Uterus (tissue), 4 donors: ENCODE data around the gene MUC20. TPM values are rescaled to one million over a fixed set of nuclear protein-coding genes. Genes with fewer than 3 reads are reported as not detected.
"Not testable (repeated sequence)": the region's sequence is repeated elsewhere in the genome, so short reads cannot be mapped to it uniquely, and the experiment has no call there.

Experiments used
- DNase-seq, 2 donors: peaks; one replicate each; pipeline ENCODE4 v3.0.0-alpha.2; 2019 to 2020
- H3K27ac ChIP-seq, 2 donors: fragments of 200-600 bp; sonication (generic); 1 replicate in 1 of 2; 2 replicates in 1 of 2; pipeline ENCODE4 v1.5.1; 2016 to 2018
- H3K27me3 ChIP-seq, 2 donors: fragments of 200-600 bp; sonication (generic); one replicate each; pipeline ENCODE4 v1.5.1; 2018 to 2019; ENCODE audit warnings: control low read depth in 1 of 2
- H3K36me3 ChIP-seq, 2 donors: fragments of 200-600 bp; sonication (generic); one replicate each; pipeline ENCODE4 v1.5.1; 2019; ENCODE audit warnings: control low read depth in 1 of 2
- H3K4me1 ChIP-seq, 2 donors: fragments of 200-600 bp; sonication (generic); one replicate each; pipeline ENCODE4 v1.5.1; 2018 to 2019; ENCODE audit warnings: control low read depth in 1 of 2
- H3K4me3 ChIP-seq, 2 donors: fragments of 200-600 bp; sonication (generic); 1 replicate in 1 of 2; 2 replicates in 1 of 2; pipeline ENCODE4 v1.5.1; 2018 to 2019; ENCODE audit warnings: mild to moderate bottlenecking in 1 of 2
- H3K9me3 ChIP-seq, 2 donors: fragments of 200-600 bp; sonication (generic); one replicate each; pipeline ENCODE4 v1.5.1; 2019; ENCODE audit warnings: control low read depth in 1 of 2
- CTCF ChIP-seq, 4 experiments: fragments of 200-600 bp in 2 of 4; fragments of 450-650 bp in 2 of 4; sonication (generic) in 2 of 4; IDR thresholded peaks; one replicate each; pipeline ENCODE4 v1.5.1; 2016 to 2019; ENCODE audit warnings: antibody characterized with exemption in 4 of 4, mild to moderate bottlenecking in 2 of 4, moderate library complexity in 1 of 4
- POLR2A ChIP-seq, 2 donors: fragments of 450-650 bp; IDR thresholded peaks; one replicate each; pipeline ENCODE4 v1.6.1; 2016; ENCODE audit warnings: antibody characterized with exemption in 2 of 2, mild to moderate bottlenecking in 1 of 2, moderate library complexity in 1 of 2
- intact Hi-C: fragments of 100-400 bp; cut with DNase I; formaldehyde crosslinking; loops from one replicate; pipeline ENCODE4 v1.15.1; 2023; ENCODE audit warnings: low total_unique reads
- microRNA counts, 2 donors: library from miRNA; unstranded; fragments of <30 nt; microRNA quantifications; one replicate each; lab custom pipeline; 2016 to 2017
- microRNA-seq: library from miRNA; unstranded; fragments of <30 nt; microRNA quantifications from one replicate; pipeline ENCODE4, GENCODE V29; 2016; ENCODE audit warnings: borderline microRNAs expressed, borderline replicate concordance
- small RNA-seq: library from RNA; depleted of rRNA; stranded (forward); fragments of <200 nt; gene quantifications from one replicate; pipeline ENCODE3, GENCODE V24; 2016
- total RNA-seq, 4 donors: library from RNA; depleted of rRNA in 3 of 4; stranded (reverse); fragments of >200 nt in 3 of 4; gene quantifications; one replicate each; pipeline versions ENCODE4 v1.1.0 to v1.2.4, GENCODE V29; 2014 to 2023
- donor health status: DM: yes; HTN: yes; CAD: no.

Gene MUC20
- total RNA-seq, 4 donors from 2014 or later, result 0.29 to 17.6 (median 4.4) TPM

- Histone ChIP-seq H3K4me1 (no peaks in the 10 kb centered on the region), H3K27me3 (no peaks in the 10 kb centered on the region), H3K27ac (no peak overlapping the region), H3K36me3 (no peaks in the 10 kb centered on the region), H3K9me3 (no peaks in the 10 kb centered on the region), H3K4me3 (no peak overlapping the region)
- intact Hi-C loops, result no loop called here
- TF ChIP-seq POLR2A (IDR thresholded peaks at IDR 0.05) (no peak), CTCF (IDR thresholded peaks at IDR 0.05) (no peak)
- DNase-seq, result no peak
Measured at GRCh38 chr3:195771646-195772300, 51.0 kb downstream of the MUC20 start.

GRCh38 chr3:195773956-195774537, 53.3 kb downstream of the MUC20 start:
- intact Hi-C loops, result no loop called here
- Histone ChIP-seq H3K36me3 (no peaks in the 10 kb centered on the region), H3K4me1 (no peaks in the 10 kb centered on the region), H3K4me3 (no peak overlapping the region), H3K27ac (no peak overlapping the region), H3K9me3 (no peaks in the 10 kb centered on the region), H3K27me3 (no peaks in the 10 kb centered on the region)
- TF ChIP-seq CTCF (IDR thresholded peaks at IDR 0.05) (no peak), POLR2A (IDR thresholded peaks at IDR 0.05) (no peak)
- DNase-seq, result no peak

- no peak overlapping the region for H3K4me3 ChIP-seq
- no peaks in the 10 kb centered on the region for H3K36me3 ChIP-seq
- no peaks in the 10 kb centered on the region for H3K4me1 ChIP-seq
- peak in 2 of 4 experiments; percentile 8 to 16 for TF ChIP-seq CTCF (IDR thresholded peaks at IDR 0.05)
- TF ChIP-seq POLR2A (IDR thresholded peaks at IDR 0.05), result no peak
- H3K27ac ChIP-seq, result no peak overlapping the region
- no peaks in the 10 kb centered on the region for H3K27me3 ChIP-seq
- intact Hi-C loops, result no loop called here
- DNase-seq, result peak in 1 of 2 donors; percentile 71
- no peaks in the 10 kb centered on the region for H3K9me3 ChIP-seq
Measured at GRCh38 chr3:195774917-195775316, 54.1 kb downstream of the MUC20 start.

- H3K4me3 ChIP-seq, result no peak overlapping the region
- H3K27ac ChIP-seq, result no peak overlapping the region
- DNase-seq, result no peak
- intact Hi-C loops, result no loop called here
- H3K4me1 ChIP-seq, result no peaks in the 10 kb centered on the region
- no peaks in the 10 kb centered on the region for H3K27me3 ChIP-seq
- no peaks in the 10 kb centered on the region for H3K36me3 ChIP-seq
- no peak for TF ChIP-seq POLR2A (IDR thresholded peaks at IDR 0.05)
- no peak for TF ChIP-seq CTCF (IDR thresholded peaks at IDR 0.05)
- H3K9me3 ChIP-seq, result no peaks in the 10 kb centered on the region
Measured at GRCh38 chr3:195777975-195778374, 57.2 kb downstream of the MUC20 start.

GRCh38 chr3:195781236-195781635, 60.5 kb downstream of the MUC20 start:
- H3K4me1 ChIP-seq, H3K9me3 ChIP-seq, DNase-seq, H3K27ac ChIP-seq, H3K36me3 ChIP-seq, H3K27me3 ChIP-seq, intact Hi-C loops, H3K4me3 ChIP-seq: not testable (repeated sequence)

MicroRNA genes within 50 kb of the gene (microRNA counts, 767-probe panel; counts per million panel counts)
- 0 counts per million in 2 donors for microRNA hsa-miR-570-3p (lab: Ali Mortazavi, UCI)

Small RNA genes within 50 kb of the gene (microRNA-seq; reads per million reads assigned to microRNA genes)
- not detected for gene MIR570

Small RNA genes within 50 kb of the gene (small RNA-seq; reads per million reads assigned to genes)
- not detected for gene MIR570

Other genes starting within 250 kb of the MUC20 start
- 100 to 1,000 TPM in 2 of 4 donors, 10 to 100 TPM in 2; 48.2 to 248 (median 106) TPM for gene PPP1R2, start 177.7 kb upstream of the MUC20 start, total RNA-seq
- gene APOD, start 137.0 kb upstream of the MUC20 start, total RNA-seq, result 100 to 1,000 TPM in 3 of 4 donors, 1 to 10 TPM in 1; 8.5 to 924 (median 281) TPM
- 1 to 10 TPM in 1 of 4 donors, under 1 TPM in 3; 0.26 to 1.0 (median 0.30) TPM for gene MUC4, start 91.0 kb downstream of the MUC20 start, total RNA-seq
- gene TNK2, start 187.6 kb downstream of the MUC20 start, total RNA-seq, result 10 to 100 TPM in 3 of 4 donors, 1 to 10 TPM in 1; 6.1 to 81.2 (median 24.4) TPM